SH-SY5Y (cell line): Measurements from ENCODE around the gene FOXP1.

Source experiments
- GATA2 ChIP-seq: IDR thresholded peaks from 2 replicates; pipeline ENCODE4 v1.6.1; 2011; ENCODE audit warnings: mild to moderate bottlenecking, low read depth, low read length
- GATA3 ChIP-seq: IDR thresholded peaks from 2 replicates; pipeline ENCODE4 v1.6.1; 2011; ENCODE audit warnings: low read depth, mild to moderate bottlenecking, low read length, moderate library complexity

GRCh38 chr3:71214016-71214415, 369.5 kb downstream of the FOXP1 start:
- TF ChIP-seq GATA3 (no peak), GATA2 (no peak)
